ENCODE results near the gene RFTN2.
"Not testable (repeated sequence)": the region's sequence is repeated elsewhere in the genome, so short reads cannot be mapped to it uniquely, and the experiment has no call there.

The RFTN2 gene

DNA sequence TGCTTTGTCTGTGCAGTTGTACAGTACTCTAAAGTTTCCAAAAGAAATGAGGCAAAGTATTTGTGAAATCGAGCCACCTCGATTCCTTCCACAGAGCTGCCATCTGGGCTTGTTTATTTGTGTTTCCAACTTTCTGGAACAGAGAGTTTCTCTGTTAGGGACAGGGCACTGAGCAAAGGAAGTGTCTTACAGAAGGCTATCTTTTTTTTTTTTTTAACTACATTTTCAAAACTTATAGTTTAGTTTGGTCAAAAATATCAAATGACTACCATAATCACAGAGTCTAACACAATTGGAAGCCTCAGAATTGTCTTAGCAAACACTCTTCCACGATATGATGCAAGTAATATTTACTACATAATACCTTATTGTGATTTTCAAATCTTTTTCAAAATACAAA lies 796 bp downstream of the RFTN2 start:
- DNase-seq (ENCODE audit: low spot score): no peak

DNA sequence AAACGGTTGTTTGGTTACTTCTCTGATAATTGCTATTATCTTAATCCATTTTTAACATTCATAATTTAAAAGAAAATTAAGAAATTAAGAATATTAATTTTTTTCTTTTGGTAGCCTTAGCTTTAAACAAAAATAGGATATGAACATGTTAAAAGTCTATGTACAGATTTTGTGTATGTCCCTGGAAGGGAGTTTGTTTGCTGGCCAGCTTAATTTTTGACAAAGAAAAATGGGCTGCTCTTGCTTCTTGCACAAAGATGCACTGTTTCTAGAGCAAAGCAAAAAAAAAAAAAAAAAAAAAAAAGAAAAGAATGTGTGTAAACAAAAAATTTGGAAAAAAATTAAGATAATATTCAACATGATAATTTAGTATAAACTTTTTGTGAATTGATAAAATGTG lies 1.3 kb downstream of the RFTN2 start:
- no peak for DNase-seq (ENCODE audit: low spot score)

DNA sequence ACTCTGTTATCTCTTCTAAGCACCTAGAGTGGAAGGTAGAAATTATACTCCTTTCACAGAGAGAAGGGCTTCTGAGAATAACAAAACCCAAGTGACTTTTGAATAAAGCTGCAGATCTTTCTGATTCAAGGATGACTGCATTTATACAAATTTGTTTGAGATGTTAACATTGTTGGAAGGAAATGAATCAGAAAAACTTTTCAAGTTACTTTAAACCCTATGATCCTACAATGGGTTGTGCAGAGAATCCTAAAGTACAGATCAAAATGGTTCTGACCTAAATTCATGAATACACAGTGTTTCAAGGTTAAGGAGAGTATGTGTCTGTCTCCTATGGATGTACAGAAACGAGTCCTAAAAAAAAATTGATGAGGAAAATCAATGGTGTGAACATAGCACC lies 1.8 kb downstream of the RFTN2 start:
- no peak for DNase-seq (ENCODE audit: low spot score)

DNA sequence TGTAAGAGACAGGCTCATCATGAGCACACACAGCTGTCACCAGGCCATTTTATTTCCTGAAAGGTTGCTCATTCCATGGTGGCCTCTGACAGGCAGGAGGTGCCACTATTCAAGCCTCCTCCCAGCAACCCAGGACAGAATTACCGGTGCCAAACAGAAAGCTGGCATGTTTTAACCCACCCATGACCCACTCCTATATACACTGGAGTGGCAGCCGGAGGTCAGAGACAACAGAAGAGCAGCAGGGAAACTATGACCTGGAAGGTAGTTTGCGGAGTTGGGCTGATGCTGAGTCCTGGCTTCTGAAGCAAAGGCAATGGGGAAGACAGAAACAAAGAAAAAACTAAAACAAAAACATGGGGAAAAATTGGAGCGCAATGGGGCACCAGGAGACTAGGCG lies 2.3 kb downstream of the RFTN2 start:
- DNase-seq (ENCODE audit: low spot score): no peak

DNA sequence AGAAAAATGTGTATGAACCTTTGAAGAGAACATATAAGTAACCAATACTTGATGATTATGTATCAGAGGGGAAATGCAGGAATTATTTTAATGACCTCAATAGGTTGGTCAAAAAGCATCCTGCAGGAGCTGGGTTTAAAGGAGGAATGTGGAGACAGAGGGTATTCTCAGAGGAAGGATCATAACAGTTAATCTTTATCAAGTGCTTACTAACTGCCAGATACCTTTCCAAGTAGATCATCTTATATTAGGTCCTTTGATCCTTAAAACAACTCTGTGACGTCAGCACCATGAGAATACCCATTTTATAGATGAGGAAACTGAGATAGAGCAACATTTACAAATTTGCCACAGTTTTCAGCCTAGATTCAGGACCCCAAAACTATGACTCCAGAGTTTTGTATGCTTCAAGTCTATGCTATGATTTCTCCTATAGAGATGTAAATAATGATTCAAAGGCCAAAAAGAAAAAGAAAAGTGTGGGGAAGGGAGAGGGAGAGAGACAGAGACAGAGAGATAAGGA lies 3.0 kb downstream of the RFTN2 start:
- no peak for DNase-seq (ENCODE audit: low spot score)

DNA sequence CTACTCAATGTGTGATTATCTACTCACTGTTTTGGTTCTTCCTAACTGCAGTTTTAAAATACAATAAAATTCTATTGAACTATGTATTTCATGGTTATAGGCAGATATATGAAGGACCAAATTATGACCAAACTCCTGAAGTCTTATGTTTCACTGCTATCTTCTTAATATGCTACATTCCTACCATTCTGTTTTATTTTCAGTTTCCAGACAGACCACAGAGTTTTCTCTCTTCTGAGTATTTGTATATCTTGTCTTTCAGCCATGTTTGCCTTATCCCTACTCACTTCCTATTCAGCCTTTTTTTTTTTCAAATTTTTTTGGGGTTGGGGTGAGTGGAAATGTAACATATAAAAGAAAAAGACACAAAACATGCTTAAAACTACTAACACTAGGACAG lies 6.3 kb downstream of the RFTN2 start:
- no peak for DNase-seq (ENCODE audit: low spot score)

DNA sequence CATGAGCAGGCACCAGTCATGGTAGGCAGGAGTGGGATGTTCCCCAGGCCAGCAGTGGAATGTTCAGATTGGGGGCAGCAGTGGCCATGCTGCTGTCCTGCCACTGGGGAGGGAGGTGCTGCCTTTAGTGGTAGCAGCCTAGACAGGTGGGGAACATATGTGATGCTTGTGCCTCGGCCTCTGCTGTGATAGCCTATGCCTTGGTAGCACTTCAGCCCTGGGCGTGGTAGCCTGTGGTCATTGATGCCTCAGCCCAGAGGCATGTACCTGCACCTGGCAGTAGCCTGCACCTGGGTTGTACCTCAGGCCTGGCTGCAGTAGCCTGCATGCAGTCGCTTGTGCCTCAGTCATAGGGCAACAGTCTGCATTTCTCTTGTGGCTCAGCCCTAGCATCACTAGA lies 7.1 kb downstream of the RFTN2 start:
- no peak for DNase-seq (ENCODE audit: low spot score)

DNA sequence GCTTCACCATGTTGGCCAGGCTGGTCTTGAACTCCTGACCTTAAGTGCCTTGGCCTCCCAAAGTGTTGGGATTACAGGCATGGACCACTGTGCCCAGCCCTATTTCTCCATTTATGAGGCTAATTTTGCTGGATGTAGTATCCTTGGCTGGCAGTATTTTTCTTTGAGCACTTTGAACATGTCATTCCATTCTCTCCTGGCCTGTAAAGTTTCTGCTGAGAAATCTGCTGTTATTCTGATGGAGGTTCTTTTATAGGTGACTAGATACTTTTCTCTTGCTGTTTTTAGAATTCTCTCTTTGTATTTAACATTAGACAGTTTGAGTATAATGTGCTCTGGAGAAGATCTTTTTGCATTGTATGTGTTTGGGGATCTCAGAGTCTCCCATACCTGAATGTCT lies 9.1 kb downstream of the RFTN2 start:
- DNase-seq (ENCODE audit: low spot score): no peak

DNA sequence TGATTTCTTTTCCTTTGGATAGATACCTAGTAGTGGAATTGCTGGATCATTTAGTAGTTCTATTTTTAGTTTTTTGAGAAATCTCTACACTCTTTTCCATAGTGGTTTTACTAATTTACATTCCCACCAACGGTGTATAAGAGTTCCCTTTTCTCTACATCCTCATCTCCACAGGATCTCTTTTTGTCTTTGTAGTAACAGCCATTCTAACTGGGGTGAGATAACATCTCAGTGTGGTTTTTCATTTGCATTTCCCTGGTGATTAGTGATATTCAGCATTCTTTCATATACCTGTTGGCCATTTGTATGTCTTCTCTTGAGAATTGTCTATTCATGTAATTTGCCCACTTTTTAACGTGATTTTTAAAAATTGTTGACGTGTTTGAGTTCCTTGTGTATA lies 13.8 kb downstream of the RFTN2 start:
- no peak for DNase-seq (ENCODE audit: low spot score)

DNA sequence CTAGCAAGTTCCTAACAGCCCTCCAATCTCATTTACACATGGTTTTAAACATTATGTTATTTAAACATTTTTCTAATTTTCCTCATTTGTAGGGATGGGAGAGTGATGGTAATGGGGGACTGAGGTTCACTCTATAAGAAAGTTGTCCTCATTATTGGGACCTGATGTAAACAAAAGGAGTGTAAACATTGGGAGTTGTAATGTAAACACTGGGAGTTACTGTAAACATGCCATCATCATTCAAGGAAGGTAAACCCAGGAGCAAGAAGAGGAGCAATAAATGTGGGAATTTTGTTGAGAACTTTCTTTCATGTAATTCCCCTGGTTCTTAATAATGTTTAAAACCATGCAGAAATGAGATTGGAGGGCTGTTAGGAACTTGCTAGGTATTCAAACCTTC lies 17.8 kb downstream of the RFTN2 start:
- DNase-seq (ENCODE audit: low spot score): no peak

DNA sequence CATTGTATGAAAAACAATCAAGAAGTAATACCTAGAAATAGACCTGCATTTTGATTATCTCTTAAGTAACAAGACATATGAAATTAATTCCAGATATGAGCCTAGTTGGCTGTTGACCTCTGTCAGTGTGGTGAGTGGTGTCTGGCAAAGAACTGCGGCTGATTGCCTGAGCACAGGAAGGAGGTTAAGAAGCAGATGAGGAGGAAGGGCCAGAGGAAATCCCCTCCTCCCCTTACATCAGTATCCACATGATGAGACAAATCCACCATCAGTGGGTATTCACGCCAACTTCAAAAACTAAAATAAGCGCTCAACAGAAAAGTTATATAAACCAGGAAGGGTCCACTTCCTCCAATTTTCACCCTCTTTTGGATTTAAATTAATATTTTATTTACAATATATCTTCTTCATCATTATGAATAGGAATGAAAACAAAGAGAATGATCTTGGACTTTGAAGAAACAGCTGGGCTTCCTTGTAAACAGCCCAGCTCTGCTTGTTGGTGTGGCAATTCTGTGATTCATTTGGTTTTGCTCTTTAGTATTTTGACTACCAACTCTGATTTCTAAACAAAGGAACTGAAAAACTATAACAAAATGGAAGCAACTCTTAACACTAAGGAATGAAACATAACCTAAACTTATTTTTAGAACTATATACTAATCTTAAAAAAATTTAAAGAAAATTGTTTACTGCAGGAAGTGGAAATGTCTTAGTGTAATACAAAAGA lies 27.3 kb downstream of the RFTN2 start:
- no peak for DNase-seq (ENCODE audit: low spot score)

DNA sequence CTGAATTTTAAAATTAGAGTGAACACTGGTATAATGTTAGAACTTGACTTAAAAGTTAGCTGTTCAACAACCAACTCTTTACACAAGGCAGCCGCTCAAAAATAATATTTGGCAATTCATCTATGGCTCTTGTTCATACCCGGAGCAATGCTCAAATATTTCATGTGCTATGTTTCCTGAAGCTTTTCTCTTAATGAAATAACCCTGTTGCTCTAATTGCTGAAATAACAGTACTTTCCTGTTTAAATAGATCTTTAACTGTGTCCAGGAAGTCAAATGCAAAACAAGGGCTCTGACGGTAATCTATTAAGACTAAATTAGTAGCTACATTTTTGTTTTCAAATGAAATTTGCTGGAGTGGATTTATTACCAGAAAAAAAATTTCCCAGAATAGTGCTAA lies 33.7 kb downstream of the RFTN2 start:
- DNase-seq (ENCODE audit: low spot score): no peak

DNA sequence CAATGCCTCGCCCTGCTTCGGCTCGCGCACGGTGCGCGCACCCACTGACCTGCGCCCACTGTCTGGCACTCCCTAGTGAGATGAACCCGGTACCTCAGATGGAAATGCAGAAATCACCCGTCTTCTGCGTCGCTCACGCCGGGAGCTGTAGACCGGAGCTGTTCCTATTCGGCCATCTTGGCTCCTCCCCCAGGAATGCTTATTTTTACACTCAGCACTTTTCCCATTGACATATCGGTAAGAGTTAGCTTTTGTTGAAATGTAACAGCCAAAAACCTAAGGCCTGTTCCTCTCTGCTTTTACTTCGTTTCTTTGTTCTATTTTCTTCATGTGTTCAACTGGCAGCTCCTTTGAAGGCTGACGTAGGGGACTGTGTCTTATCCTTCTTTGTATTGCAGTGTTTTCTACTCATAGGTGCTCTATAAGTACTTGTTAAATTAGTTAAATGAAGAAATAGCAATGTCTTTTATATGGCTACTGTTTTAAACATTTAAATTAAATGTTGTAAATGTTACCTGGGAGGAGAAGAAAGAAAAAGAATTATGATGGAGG lies 34.7 kb downstream of the RFTN2 start:
- not testable (repeated sequence) for DNase-seq (ENCODE audit: low spot score)

DNA sequence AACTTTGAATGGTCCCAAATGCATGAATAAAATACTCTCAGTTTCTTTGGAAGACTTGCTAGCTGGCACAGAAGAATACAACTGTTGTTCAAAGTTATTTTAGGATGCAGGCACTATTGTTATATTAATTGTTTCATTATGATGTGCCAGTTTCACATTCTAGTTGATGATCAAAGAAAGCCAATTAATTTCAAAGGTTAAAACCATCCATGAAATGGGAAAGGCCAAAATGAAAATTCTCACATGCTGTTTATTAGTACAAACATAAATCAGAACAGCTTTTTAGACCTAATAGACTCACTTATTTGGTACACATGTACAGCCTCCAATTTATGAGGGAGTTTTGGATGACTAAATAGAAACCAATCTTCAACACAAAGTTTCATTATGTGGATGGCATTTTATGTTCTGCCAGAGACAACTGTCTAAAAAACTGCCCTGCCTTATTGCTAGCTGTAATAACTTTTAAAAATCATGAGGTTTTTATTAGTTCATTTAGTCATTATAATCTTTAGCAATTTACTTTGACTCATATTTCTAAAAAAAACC lies 42.2 kb downstream of the RFTN2 start:
- DNase-seq (ENCODE audit: low spot score): no peak

DNA sequence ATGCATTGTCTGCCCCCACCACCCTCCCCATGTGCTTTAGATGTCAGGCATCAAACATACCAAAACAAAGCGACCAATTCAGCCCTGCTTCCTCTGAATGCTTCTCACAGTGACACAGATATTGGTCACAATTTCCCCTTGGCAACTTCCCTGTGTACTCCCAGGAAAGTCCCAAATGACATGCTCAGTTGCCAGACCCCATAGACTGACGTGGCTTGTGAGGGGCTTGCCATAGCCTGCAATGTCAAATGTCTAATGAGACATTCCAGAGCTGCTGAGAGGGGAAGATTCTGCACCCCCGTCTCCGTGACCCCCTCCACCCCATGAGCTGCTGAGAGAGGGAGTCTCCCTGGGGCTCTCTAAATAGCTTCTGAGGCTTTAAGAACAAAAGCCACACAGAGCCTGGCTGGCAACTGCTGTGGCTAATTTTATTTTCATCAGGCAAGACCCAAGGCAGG lies 47.3 kb downstream of the RFTN2 start:
- no peak for DNase-seq (ENCODE audit: low spot score)

DNA sequence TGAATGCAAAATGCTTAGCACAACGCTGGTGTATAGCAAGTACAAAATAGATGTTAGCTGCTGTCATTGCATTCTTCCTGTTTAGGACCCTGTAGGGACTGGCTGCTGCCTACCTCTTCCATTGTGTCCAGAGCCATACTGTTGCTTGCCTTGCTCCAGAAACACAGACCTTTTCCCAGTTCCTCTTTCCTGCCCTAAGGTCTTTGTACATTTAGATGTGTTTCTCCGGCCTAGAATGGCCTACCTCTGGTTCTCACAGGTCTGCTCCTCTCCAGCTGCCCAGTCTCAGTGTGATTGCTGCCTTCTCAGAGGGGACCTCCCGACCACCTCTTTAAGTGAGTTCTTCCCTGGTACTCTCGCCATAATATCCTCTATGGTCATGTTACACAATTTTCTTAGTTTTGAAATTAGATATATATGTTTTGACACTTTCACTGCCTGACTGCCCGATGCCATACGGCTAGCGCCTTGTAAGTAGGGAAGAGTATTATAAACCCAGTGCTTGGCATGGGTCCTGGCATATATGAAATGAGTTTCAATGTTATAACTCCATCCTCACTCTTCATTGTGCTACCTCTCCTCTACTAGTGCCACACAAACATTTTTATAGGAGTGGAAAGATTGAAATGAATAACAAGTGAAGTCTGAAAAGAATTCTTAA lies 48.3 kb downstream of the RFTN2 start:
- no peak for DNase-seq (ENCODE audit: low spot score)

DNA sequence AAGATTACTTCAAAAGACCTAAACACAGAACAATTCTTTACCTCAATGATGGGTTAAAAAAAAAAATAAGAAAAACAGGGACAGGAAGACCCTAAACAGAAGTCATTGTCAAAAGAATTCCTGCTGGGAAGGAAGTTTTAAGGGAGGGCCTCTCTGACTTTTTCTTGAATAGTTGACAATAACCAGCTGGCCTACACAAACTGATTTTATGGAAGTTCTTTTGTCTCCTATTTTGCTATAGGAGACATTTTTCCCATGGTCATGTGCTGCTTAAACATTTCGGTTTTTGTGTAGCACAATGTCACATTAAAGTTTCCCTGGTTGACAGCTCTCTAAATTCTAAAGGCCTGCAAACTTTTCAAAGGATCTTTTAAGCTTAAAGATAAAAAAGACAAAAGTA lies 55.3 kb downstream of the RFTN2 start:
- no peak for DNase-seq (ENCODE audit: low spot score)

DNA sequence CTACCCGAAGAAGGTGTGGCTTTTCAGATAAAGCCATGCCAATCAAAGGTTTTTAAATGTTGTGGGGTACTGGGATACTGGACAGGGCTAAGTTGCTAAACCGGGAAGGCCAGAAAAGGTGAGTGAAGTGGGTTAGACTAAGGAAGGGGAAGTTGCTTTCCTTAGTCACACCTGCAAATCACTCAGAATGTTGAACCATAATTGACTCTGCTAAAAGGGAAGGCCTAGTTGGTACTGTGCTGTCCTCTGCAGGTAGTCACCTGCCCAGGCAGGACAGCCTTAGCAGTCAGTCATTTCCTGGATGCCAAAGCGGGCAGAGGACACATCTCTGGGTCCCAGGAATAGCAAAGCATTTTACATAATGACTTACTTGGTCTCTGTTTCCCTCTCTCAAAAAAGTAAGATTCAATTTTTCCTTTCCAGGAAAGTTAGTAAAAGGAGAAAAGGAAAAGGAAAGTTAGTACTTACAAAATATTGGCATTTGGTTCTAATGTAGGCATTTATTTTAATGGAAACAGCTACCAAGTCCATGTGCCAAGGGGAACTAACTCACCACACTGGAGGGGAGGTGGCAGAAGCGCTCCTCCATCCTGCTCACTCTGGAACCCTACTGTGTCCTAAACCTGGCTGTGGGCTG lies 60.3 kb downstream of the RFTN2 start:
- DNase-seq (ENCODE audit: low spot score): no peak

DNA sequence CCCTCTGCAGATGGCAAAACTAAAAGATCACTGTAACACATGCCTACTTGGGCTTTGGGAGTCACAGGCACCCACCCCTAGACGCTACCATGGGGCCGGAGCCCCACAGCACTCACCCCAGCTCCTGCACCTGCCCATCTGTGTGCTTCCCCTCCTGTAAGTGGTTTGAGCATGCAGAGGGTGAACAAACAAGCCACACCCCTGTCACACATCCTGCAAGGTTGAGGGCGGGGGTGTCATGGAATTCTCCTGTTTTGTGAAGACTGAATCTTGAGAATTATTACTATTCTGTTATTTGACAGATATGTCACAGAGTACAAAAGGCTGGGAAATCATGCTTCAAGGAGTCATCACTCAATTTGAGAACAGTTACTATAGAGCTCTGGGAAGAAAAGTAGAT lies 60.9 kb downstream of the RFTN2 start:
- no peak for DNase-seq (ENCODE audit: low spot score)

DNA sequence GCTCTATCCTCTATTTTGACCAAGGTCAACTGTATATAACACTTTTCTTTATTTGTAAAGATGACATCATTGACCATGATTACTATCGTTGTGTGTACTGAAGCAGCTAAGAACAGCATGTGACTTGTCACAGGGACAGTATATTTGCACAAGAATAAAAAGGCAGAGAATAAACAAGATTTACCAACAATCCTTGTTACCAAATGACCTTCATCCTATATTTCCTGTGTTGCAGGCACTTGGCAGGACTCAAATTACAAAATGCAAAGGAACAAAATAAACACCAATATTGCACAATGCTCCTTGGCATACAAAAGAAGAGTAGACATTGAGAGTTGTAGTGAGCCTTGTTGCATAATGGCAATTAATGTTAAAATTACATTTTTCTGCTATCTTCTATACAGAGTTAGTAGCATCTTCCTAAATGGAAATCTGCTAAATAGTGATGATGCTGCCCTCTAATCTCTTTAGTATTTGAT lies 61.8 kb downstream of the RFTN2 start:
- DNase-seq (ENCODE audit: low spot score): no peak

DNA sequence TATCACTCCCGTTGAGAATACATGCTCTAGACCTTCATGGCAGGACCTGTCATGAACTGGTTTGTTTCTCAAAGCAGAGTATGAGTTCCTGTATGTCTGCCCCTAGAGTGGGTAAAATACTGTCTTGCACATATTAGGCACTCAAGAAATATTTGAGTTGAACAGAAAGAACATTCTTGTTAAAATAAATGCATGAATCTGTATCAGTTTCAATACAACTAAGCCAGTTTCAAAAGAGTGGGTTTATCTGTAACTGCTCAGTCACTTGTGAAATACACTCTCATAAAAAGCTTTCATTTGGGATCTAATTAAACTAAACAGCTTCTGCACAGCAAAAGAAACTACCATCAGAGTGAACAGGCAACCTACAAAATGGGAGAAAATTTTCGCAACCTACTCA lies 69.2 kb downstream of the RFTN2 start:
- DNase-seq (ENCODE audit: low spot score): no peak

DNA sequence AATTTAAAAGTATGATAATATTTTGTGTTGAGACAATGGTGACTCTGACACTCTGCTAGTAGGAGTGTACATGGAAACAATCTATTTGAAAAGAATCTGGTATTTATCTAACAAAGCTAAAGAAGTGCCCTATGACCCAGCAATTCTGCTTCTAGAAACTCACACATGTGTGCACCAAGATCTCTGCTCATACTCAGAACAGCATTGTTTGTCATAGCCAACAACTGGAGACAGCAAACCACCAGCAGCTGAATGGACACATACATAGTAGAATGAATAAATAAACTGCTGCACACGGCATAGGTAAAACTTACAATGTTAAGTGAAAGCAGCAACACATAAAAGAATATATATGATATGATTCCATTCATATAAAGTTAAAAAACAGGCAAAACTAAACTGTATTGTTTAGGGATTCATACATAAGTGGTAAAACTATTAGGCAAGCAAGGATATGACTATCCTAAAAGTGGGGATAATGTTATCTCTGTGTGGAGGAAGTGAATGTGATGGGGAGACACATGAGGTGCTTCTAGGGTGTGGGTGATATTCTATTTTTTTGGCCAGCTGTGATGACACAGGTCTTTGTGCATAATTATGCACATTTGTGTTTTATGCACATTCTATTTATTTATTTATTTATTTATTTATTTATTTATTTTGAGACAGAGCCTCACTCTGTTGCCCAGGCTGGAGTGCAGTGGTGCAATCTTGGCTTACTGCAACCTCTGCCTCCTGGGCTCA lies 71.1 kb downstream of the RFTN2 start:
- DNase-seq (ENCODE audit: low spot score): no peak

All from germinal center (tissue), 1 donor.